H9 (cell line): ENCODE results near the gene TRMT44. TPM values are rescaled to one million over a fixed set of nuclear protein-coding genes. Genes with fewer than 3 reads are reported as not detected.
A peak's percentile ranks its signal among the peaks of the same experiment; 100 is the strongest.

Experiments used
- DNase-seq: peaks from one replicate; pipeline ENCODE4 v3.0.0-alpha.2; 2017
- H2AFZ ChIP-seq: one replicate; pipeline ENCODE4 v1.6.1; 2013; ENCODE audit warnings: mild to moderate bottlenecking, low read length, control low read depth, moderate library complexity
- H2AK5ac ChIP-seq: 2 replicates; pipeline ENCODE4 v1.6.1; 2013; ENCODE audit warnings: low read length, control low read depth, mixed read lengths; ENCODE audit not compliant: insufficient read length
- H2BK120ac ChIP-seq: one replicate; pipeline ENCODE4 v1.6.1; 2013; ENCODE audit warnings: low read depth, mild to moderate bottlenecking, low read length, control low read depth, inconsistent platforms; ENCODE audit not compliant: poor library complexity, severe bottlenecking
- H2BK12ac ChIP-seq: 2 replicates; pipeline ENCODE4 v1.6.1; 2013; ENCODE audit warnings: low read length, control low read depth, mixed read lengths, low read depth; ENCODE audit not compliant: insufficient read length
- H2BK15ac ChIP-seq: 2 replicates; pipeline ENCODE4 v1.6.1; 2013; ENCODE audit warnings: low read depth, low read length, control low read depth
- H2BK20ac ChIP-seq: one replicate; pipeline ENCODE4 v1.6.1; 2013; ENCODE audit warnings: low read depth, mild to moderate bottlenecking, low read length, control low read depth, inconsistent platforms; ENCODE audit not compliant: poor library complexity, severe bottlenecking
- H2BK5ac ChIP-seq: 2 replicates; pipeline ENCODE4 v1.6.1; 2013; ENCODE audit warnings: low read length, control low read depth, mixed read lengths; ENCODE audit not compliant: insufficient read length
- H3K14ac ChIP-seq: 2 replicates; pipeline ENCODE4 v1.6.1; 2013; ENCODE audit warnings: low read length, control low read depth; ENCODE audit not compliant: insufficient read depth
- H3K18ac ChIP-seq: 2 replicates; pipeline ENCODE4 v1.6.1; 2013; ENCODE audit warnings: low read depth, mild to moderate bottlenecking, mixed read lengths, low read length, control low read depth; ENCODE audit not compliant: insufficient read length
- H3K23ac ChIP-seq: 2 replicates; pipeline ENCODE4 v1.6.1; 2013; ENCODE audit warnings: low read length, control low read depth, mixed read lengths, low read depth; ENCODE audit not compliant: insufficient read length
- H3K23me2 ChIP-seq: 2 replicates; pipeline ENCODE4 v1.6.1; 2013; ENCODE audit warnings: low read depth, mild to moderate bottlenecking, mixed read lengths, low read length, control low read depth; ENCODE audit not compliant: insufficient read length, poor library complexity, severe bottlenecking
- H3K27ac ChIP-seq: 2 replicates; pipeline ENCODE4 v1.5.1; 2013; ENCODE audit warnings: low read length, control low read depth, mixed read lengths, low read depth; ENCODE audit not compliant: insufficient read length
- H3K27me3 ChIP-seq: 2 replicates; pipeline ENCODE4 v1.6.1; 2013; ENCODE audit warnings: low read length, control low read depth, inconsistent platforms; ENCODE audit not compliant: insufficient read depth
- H3K4ac ChIP-seq: 2 replicates; pipeline ENCODE4 v1.6.1; 2013; ENCODE audit warnings: low read depth, mild to moderate bottlenecking, control low read depth, inconsistent platforms, low read length, moderate library complexity
- H3K4me1 ChIP-seq: 2 replicates; pipeline ENCODE4 v1.6.1; 2013; ENCODE audit warnings: low read length, control low read depth, inconsistent platforms; ENCODE audit not compliant: insufficient read depth
- H3K4me2 ChIP-seq: 2 replicates; pipeline ENCODE4 v1.6.1; 2013; ENCODE audit warnings: low read length, control low read depth, mixed read lengths; ENCODE audit not compliant: insufficient read length, insufficient read depth
- H3K56ac ChIP-seq: 2 replicates; pipeline ENCODE4 v1.6.1; 2013; ENCODE audit warnings: low read depth, mild to moderate bottlenecking, mixed read lengths, low read length, control low read depth; ENCODE audit not compliant: insufficient read length
- H3K79me1 ChIP-seq: 2 replicates; pipeline ENCODE4 v1.6.1; 2013; ENCODE audit warnings: low read depth, mild to moderate bottlenecking, moderate library complexity, low read length, control low read depth, inconsistent platforms; ENCODE audit not compliant: insufficient read depth, poor library complexity, severe bottlenecking
- H3K79me2 ChIP-seq: 2 replicates; pipeline ENCODE4 v1.6.1; 2013; ENCODE audit warnings: low read length, control low read depth, inconsistent platforms; ENCODE audit not compliant: insufficient read depth
- H3K9ac ChIP-seq: 2 replicates; pipeline ENCODE4 v1.6.1; 2013; ENCODE audit warnings: low read length, control low read depth, mixed read lengths; ENCODE audit not compliant: insufficient read length; ENCODE audit errors: extremely low read depth
- H3K9me3 ChIP-seq: one replicate; pipeline ENCODE4 v1.6.1; 2013; ENCODE audit warnings: low read depth, low read length, inconsistent platforms; ENCODE audit not compliant: control insufficient read depth
- H3T11ph ChIP-seq: one replicate; pipeline ENCODE4 v1.6.1; 2013; ENCODE audit warnings: mild to moderate bottlenecking, low read length, control low read depth, inconsistent platforms
- H4K20me1 ChIP-seq: one replicate; pipeline ENCODE4 v1.6.1; 2013; ENCODE audit not compliant: control insufficient read depth, insufficient read length, insufficient read depth
- H4K5ac ChIP-seq: 2 replicates; pipeline ENCODE4 v1.6.1; 2013; ENCODE audit warnings: low read depth, mild to moderate bottlenecking, mixed read lengths, low read length, control low read depth; ENCODE audit not compliant: insufficient read length
- H4K8ac ChIP-seq: replicated peaks from 2 replicates; pipeline ENCODE4 v1.6.1; 2013; ENCODE audit warnings: low read length, control low read depth, mixed read lengths, low read depth; ENCODE audit not compliant: insufficient read length
- H4K91ac ChIP-seq: 2 replicates; pipeline ENCODE4 v1.6.1; 2013; ENCODE audit warnings: low read depth, mild to moderate bottlenecking, moderate library complexity, mixed read lengths, low read length, control low read depth; ENCODE audit not compliant: insufficient read length
- H3K27ac Mint-ChIP-seq, 3 experiments: 2 replicates in 2 of 3; 3 replicates in 1 of 3; pipeline ENCODE4 v1.8.0; 2020 to 2021; ENCODE audit warnings: mixed read lengths in 3 of 3, mild to moderate bottlenecking in 1 of 3, moderate library complexity in 1 of 3
- H3K27me3 Mint-ChIP-seq: 2 replicates; pipeline ENCODE4 v1.8.0; 2021; ENCODE audit warnings: low read depth, mild to moderate bottlenecking, moderate library complexity, mixed read lengths
- H3K36me3 Mint-ChIP-seq, 3 experiments: 2 replicates in 2 of 3; 3 replicates in 1 of 3; pipeline ENCODE4 v1.8.0; 2020 to 2021; ENCODE audit warnings: low read depth in 3 of 3, mixed read lengths in 3 of 3; ENCODE audit not compliant: insufficient read depth in 1 of 3
- H3K4me1 Mint-ChIP-seq, 2 experiments: 2 replicates each; pipeline ENCODE4 v1.8.0; 2020; ENCODE audit warnings: mixed read lengths in 2 of 2
- H3K4me3 Mint-ChIP-seq, 2 experiments: 2 replicates in 1 of 2; 3 replicates in 1 of 2; pipeline ENCODE4 v1.8.0; 2020 to 2021; ENCODE audit warnings: mild to moderate bottlenecking in 2 of 2, mixed read lengths in 2 of 2, moderate library complexity in 1 of 2
- H3K9me3 Mint-ChIP-seq, 2 experiments: 2 replicates in 1 of 2; 3 replicates in 1 of 2; pipeline ENCODE4 v1.8.0; 2020; ENCODE audit warnings: mild to moderate bottlenecking in 2 of 2, mixed read lengths in 2 of 2, moderate library complexity in 1 of 2
- WGBS: extraction: QIAGEN DNeasy Blood & Tissue Kit; methylation state at CpG from one replicate; pipeline ENCODE4 v1.1.7; 2013; ENCODE audit warnings: missing lambda C conversion rate, low lambda C conversion rate, mixed read lengths; ENCODE audit not compliant: insufficient read length; ENCODE audit errors: extremely low coverage; 5-methylcytosine and 5-hydroxymethylcytosine counted together
- total RNA-seq: library from RNA; stranded (reverse); gene quantifications from 2 replicates; pipeline ENCODE4 v1.2.1, GENCODE V29; 2021
- TF ChIP-seq, protein P1 (sequence below): fragments of 200-600 bp; sonication (generic); conservative IDR thresholded peaks from 3 replicates; pipeline ENCODE4 v1.8.0; 2021; ENCODE audit warnings: antibody characterized with exemption, mild to moderate bottlenecking

The TRMT44 gene
- total RNA-seq, 1 experiment from 2014 or later, result 22.8 TPM

DNA sequence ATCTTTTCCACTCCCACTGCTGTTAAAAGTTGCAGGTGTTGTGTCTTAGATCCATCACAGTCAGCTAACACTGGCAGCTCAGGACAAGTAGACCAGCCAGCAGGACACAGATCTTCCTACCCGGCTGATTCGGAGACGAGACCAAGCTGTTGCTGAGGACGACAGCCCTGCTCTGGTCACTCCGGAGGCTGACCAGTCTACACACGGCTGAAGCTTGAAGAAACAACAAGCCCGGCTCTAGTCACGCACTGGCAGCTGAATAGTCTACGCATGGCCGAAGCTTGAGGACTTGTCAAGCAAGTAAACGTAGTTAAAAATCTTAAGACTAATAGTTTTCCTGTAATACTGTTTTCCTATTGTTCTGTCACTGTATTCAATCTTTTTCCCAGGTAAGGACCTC, 1.8 kb upstream of the TRMT44 start:
- no peaks in the 10 kb centered on the region for H4K20me1 ChIP-seq
- no peak overlapping the region for H2BK20ac ChIP-seq
- H2BK5ac ChIP-seq, result no peak overlapping the region
- no peaks in the 10 kb centered on the region for H3K27me3 ChIP-seq
- H3K36me3 Mint-ChIP-seq, result peaks cover 6 to 14% (median 9%) of the 10 kb centered on the region in 3 experiments
- peaks cover 3% of the 10 kb centered on the region for H3K79me1 ChIP-seq
- H3K56ac ChIP-seq, result no peak overlapping the region
- TF ChIP-seq, protein P1, sequence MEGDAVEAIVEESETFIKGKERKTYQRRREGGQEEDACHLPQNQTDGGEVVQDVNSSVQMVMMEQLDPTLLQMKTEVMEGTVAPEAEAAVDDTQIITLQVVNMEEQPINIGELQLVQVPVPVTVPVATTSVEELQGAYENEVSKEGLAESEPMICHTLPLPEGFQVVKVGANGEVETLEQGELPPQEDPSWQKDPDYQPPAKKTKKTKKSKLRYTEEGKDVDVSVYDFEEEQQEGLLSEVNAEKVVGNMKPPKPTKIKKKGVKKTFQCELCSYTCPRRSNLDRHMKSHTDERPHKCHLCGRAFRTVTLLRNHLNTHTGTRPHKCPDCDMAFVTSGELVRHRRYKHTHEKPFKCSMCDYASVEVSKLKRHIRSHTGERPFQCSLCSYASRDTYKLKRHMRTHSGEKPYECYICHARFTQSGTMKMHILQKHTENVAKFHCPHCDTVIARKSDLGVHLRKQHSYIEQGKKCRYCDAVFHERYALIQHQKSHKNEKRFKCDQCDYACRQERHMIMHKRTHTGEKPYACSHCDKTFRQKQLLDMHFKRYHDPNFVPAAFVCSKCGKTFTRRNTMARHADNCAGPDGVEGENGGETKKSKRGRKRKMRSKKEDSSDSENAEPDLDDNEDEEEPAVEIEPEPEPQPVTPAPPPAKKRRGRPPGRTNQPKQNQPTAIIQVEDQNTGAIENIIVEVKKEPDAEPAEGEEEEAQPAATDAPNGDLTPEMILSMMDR, result no peak
- H4K5ac ChIP-seq, result no peak overlapping the region
- WGBS, result no CpG with 5 or more reads among the region's 11 CpGs
- H3K9ac ChIP-seq, result no peak overlapping the region
- H3K79me2 ChIP-seq, result peaks cover 16% of the 10 kb centered on the region; the same call in 1 of the 2 replicates
- no peak overlapping the region for H3K27ac ChIP-seq
- peaks cover 6% of the 10 kb centered on the region for H3K23me2 ChIP-seq
- H4K8ac ChIP-seq, result no peak overlapping the region
- peaks cover 54 to 65% of the 10 kb centered on the region in 2 experiments for H3K4me1 Mint-ChIP-seq
- H2AFZ ChIP-seq, result no peak overlapping the region
- DNase-seq, result no peak
- H2BK120ac ChIP-seq, result no peak overlapping the region
- H2AK5ac ChIP-seq, result no peak overlapping the region
- H3K4ac ChIP-seq, result no peak overlapping the region
- H3K4me2 ChIP-seq, result no peak overlapping the region
- no peak overlapping the region for H3T11ph ChIP-seq
- 0 out of 5 replicates have a peak overlapping the region, but pooled peaks of 1 of the 2 experiments have one; percentile 13 for H3K4me3 Mint-ChIP-seq
- no peaks in the 10 kb centered on the region for H3K27me3 Mint-ChIP-seq
- H3K23ac ChIP-seq, result no peak overlapping the region
- H3K9me3 Mint-ChIP-seq, result peaks cover 14 to 15% of the 10 kb centered on the region in 2 experiments
- no peaks in the 10 kb centered on the region for H3K9me3 ChIP-seq
- no peak overlapping the region for H4K91ac ChIP-seq
- H3K18ac ChIP-seq, result no peak overlapping the region
- H3K14ac ChIP-seq, result no peak overlapping the region
- peaks cover 5% of the 10 kb centered on the region; the same call in 1 of the 2 replicates for H3K4me1 ChIP-seq
- H2BK12ac ChIP-seq, result no peak overlapping the region
- no peak overlapping the region for H2BK15ac ChIP-seq
- H3K27ac Mint-ChIP-seq, result no peak overlapping the region
